Breast epithelium (tissue), 4 donors: ENCODE results near the gene C2orf76. TPM values are rescaled to one million over a fixed set of nuclear protein-coding genes. Genes with fewer than 3 reads are reported as not detected.
A peak's percentile ranks its signal among the peaks of the same experiment; 100 is the strongest.
"Not testable (repeated sequence)": the region's sequence is repeated elsewhere in the genome, so short reads cannot be mapped to it uniquely, and the experiment has no call there.

Experiments
- DNase-seq, 2 donors: peaks; one replicate each; pipeline ENCODE4 v3.0.0-alpha.2; 2019; ENCODE audit warnings: low spot score in 2 of 2
- H3K27ac ChIP-seq, 2 donors: fragments of 200-600 bp; sonication (generic) in 1 of 2; one replicate each; pipeline ENCODE4 v1.5.1; 2016 to 2019; ENCODE audit warnings: mild to moderate bottlenecking in 1 of 2
- H3K27me3 ChIP-seq, 2 donors: fragments of 200-600 bp; sonication (generic) in 1 of 2; one replicate each; pipeline versions ENCODE4 v1.5.1 to v1.6.0; 2017 to 2019; ENCODE audit warnings: control low read depth in 1 of 2, mild to moderate bottlenecking in 1 of 2
- H3K36me3 ChIP-seq: fragments of 200-600 bp; one replicate; pipeline ENCODE4 v1.5.1; 2019
- H3K4me1 ChIP-seq, 2 donors: fragments of 200-600 bp; sonication (generic); one replicate each; pipeline ENCODE4 v1.5.1; 2016 to 2019; ENCODE audit warnings: control low read depth in 1 of 2
- H3K4me3 ChIP-seq, 3 donors: fragments of 200-600 bp; sonication (generic); 1 replicate in 2 of 3; 2 replicates in 1 of 3; pipeline ENCODE4 v1.5.1; 2016 to 2019; ENCODE audit warnings: mild to moderate bottlenecking in 3 of 3, moderate library complexity in 2 of 3
- H3K9me3 ChIP-seq, 2 donors: fragments of 200-600 bp; sonication (generic) in 1 of 2; one replicate each; pipeline ENCODE4 v1.5.1; 2016 to 2019; ENCODE audit warnings: control low read depth in 1 of 2
- POLR2A ChIP-seq: fragments of 450-650 bp; IDR thresholded peaks from one replicate; pipeline ENCODE4 v1.6.1; 2016; ENCODE audit warnings: antibody characterized with exemption, mild to moderate bottlenecking, moderate library complexity
- POLR2AphosphoS5 ChIP-seq, 3 donors: sonication (generic); formaldehyde crosslinking; IDR thresholded peaks; one replicate each; pipeline ENCODE4 v1.6.1; 2017; ENCODE audit warnings: antibody characterized with exemption in 3 of 3
- intact Hi-C: fragments of 100-400 bp; cut with DNase I; formaldehyde crosslinking; loops from one replicate; pipeline ENCODE4 v1.15.1; 2023; ENCODE audit warnings: low total_unique reads
- total RNA-seq, 3 donors: library from RNA; depleted of rRNA; stranded (reverse); fragments of >200 nt; gene quantifications; one replicate each; pipeline ENCODE4 v1.1.0, GENCODE V29; 2016
- TF ChIP-seq, protein P1 (sequence below), 3 donors: fragments of 450-650 bp; IDR thresholded peaks; one replicate each; pipeline ENCODE4 v1.5.1; 2016 to 2017; ENCODE audit warnings: antibody characterized with exemption in 3 of 3, mild to moderate bottlenecking in 3 of 3, moderate library complexity in 3 of 3

C2orf76 gene
- total RNA-seq, 3 donors from 2014 or later: 12.5 to 17.0 (median 13.0) TPM

DNA sequence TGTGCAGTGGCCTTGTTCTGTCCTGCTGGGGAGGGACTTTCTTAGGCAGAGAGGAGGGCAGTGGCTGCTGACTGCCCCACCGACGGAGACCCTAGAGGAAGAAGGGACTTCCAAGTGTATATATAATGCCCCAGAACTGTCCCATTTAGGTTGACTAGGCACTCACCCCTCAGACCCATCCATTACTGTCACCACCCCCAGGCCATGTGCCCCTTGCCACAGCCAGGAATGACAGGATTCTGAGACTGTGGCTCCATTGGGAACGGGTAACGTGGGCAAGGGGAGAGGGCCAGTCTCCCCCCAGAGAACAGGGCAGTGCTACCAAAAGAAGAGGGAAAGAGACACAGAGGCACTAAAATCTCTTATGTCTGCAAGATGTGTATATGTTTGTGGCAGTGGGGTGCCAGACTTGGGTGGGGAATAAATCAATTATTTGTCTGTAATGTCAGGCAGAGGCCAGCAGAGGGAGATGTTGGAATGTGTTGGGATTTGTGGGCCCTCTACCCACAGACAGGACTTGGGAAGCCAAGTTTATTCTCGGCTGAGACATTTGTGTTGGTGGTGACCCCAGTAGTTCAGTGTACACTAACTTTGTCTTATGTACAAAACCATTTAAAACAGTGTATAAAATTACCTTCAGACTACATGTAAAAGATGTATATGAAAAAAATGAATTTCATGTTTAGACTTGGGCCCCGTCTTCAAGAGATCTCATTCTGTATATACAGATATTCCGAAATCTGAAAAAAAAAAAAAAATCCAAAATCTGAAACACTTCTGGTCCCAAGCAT lies 41.0 kb upstream of the C2orf76 start:
- intact Hi-C loops: loop anchor here (5.0 kb wide), 1 partner anchor 70 kb away; no protein-coding TSS in a partner anchor
- Histone ChIP-seq H3K9me3 (peaks cover 0 to 4% of the 10 kb centered on the region in 2 donors), H3K27ac (peak overlapping the region in 1 of 2 donors; percentile 43), H3K36me3 (no peaks in the 10 kb centered on the region), H3K4me1 (no peaks in the 10 kb centered on the region), H3K27me3 (no peaks in the 10 kb centered on the region), H3K4me3 (no peak overlapping the region)
- DNase-seq: no peak
- TF ChIP-seq, protein P1, sequence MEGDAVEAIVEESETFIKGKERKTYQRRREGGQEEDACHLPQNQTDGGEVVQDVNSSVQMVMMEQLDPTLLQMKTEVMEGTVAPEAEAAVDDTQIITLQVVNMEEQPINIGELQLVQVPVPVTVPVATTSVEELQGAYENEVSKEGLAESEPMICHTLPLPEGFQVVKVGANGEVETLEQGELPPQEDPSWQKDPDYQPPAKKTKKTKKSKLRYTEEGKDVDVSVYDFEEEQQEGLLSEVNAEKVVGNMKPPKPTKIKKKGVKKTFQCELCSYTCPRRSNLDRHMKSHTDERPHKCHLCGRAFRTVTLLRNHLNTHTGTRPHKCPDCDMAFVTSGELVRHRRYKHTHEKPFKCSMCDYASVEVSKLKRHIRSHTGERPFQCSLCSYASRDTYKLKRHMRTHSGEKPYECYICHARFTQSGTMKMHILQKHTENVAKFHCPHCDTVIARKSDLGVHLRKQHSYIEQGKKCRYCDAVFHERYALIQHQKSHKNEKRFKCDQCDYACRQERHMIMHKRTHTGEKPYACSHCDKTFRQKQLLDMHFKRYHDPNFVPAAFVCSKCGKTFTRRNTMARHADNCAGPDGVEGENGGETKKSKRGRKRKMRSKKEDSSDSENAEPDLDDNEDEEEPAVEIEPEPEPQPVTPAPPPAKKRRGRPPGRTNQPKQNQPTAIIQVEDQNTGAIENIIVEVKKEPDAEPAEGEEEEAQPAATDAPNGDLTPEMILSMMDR (IDR thresholded peaks at IDR 0.05): peak; percentile 77 to 90 (median 86)
- no peak for TF ChIP-seq POLR2AphosphoS5 (IDR thresholded peaks at IDR 0.05)
- no peak for TF ChIP-seq POLR2A

DNA sequence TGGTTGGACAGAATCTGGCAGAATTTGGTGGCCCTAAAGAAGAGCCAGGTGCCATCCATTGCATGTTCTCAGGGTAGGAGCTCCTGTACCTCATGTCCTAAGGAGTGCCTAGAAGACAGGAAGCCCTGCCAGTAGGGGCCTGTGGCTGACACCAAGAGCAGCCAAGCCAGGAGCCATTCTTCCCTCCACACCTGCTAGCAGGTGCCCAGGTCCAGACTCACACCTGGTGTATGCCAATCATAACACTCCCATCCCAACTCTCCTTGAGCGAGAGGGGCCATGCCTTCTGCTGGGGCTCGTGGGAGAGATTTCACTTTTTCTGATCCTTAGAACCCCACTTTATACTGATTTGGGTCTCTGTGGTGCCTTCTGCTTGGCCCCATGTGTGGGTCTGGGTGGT lies 38.5 kb upstream of the C2orf76 start:
- Histone ChIP-seq H3K4me1 (no peaks in the 10 kb centered on the region), H3K27me3 (no peaks in the 10 kb centered on the region), H3K36me3 (no peaks in the 10 kb centered on the region), H3K27ac (no peak overlapping the region), H3K4me3 (no peak overlapping the region), H3K9me3 (peaks cover 0 to 4% of the 10 kb centered on the region in 2 donors)
- DNase-seq: no peak
- TF ChIP-seq POLR2AphosphoS5 (IDR thresholded peaks at IDR 0.05) (no peak), POLR2A (no peak)
- TF ChIP-seq, protein P1 (IDR thresholded peaks at IDR 0.05): no peak
- intact Hi-C loops: loop anchor here (5.0 kb wide), 1 partner anchor 72 kb away; no protein-coding TSS in a partner anchor

DNA sequence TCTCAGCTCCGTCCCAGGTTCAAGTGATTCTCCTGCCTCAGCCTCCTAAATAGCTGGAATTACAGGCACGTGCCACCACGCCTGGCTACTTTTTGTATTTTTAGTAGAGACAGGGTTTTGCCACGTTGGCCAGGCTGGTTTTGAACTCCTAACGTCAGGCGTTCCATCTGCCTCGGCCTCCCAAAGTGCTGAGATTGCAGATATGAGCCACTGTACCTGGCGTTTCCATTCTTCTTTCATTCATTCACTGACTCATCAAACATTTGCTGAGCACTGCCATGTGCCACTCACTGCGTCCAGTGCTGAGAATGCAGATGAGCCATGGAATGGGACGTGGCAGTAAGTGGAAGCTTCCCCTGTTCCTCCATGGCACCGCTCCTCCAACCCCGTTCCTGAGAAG lies 37.0 kb upstream of the C2orf76 start:
- H3K27me3 ChIP-seq, H3K4me1 ChIP-seq, DNase-seq, intact Hi-C loops, H3K4me3 ChIP-seq, H3K36me3 ChIP-seq, H3K27ac ChIP-seq, H3K9me3 ChIP-seq: not testable (repeated sequence)

DNA sequence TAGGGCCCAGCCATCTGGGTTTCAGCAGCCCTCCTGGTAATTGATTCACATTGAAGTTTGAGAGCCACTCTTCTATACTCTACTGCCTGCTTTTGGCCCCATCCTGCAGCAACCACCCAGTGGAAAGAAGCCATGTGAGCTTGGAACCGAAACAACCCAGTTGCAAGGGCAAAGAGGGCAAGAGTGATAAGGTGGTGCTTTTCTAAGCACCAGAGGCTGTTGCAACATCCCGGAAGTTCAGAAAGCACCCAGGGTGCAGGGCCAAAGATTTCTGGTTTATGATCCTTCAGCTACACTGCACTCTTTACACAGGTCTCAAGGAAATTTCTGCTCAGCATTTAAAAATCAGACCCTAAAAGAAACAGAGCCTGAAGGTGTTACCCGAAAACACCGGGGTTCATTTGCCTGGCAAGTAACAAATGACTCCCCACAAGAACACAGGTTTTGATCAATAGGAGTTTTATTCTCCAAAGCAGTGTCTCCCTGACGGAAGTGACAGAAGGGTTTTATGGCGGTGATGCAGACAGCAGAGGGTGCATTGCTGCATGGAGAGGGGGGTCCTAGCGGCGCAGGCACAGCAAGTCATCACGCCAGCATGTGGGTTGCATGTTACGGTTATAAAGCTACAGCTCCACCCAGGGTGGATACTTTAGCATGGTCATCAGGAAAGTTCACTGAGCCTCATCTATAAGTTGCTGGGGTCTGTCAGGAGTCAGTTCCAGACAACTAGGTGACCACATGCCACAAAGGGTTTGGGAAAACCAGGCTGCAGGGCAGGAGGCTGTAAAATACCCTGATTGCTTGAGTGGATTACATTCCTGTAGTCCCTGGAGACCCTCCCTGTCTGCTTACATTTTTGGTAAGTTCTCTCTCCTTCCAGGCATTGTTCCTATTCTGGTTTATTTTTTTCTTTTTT lies 36.3 kb upstream of the C2orf76 start:
- TF ChIP-seq POLR2A (no peak), POLR2AphosphoS5 (IDR thresholded peaks at IDR 0.05) (no peak)
- TF ChIP-seq, protein P1 (IDR thresholded peaks at IDR 0.05): no peak
- Histone ChIP-seq H3K27ac (no peak overlapping the region), H3K27me3 (no peaks in the 10 kb centered on the region), H3K4me1 (no peaks in the 10 kb centered on the region), H3K36me3 (no peaks in the 10 kb centered on the region), H3K9me3 (peaks cover 0 to 4% of the 10 kb centered on the region in 2 donors), H3K4me3 (no peak overlapping the region)
- no peak for DNase-seq
- intact Hi-C loops: no loop called here

DNA sequence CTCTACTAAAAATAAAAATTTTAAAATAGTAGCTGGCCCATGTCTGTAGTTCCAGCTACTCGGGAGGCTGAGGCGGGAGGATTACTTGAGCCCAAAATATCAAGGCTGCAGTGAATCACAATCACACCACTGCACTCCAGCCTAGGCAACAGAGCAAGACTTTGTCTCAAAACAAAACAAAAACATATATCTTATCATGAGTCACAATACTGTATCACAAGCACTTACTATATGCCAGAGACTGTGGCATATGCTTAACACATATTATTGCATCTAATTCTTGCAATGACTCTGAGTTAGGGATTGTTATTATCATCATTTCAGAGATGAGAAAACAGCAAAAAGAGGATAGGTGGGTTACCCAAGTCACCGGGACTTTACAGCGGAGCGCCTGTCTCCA lies 35.5 kb upstream of the C2orf76 start:
- TF ChIP-seq POLR2AphosphoS5 (IDR thresholded peaks at IDR 0.05): no peak
- TF ChIP-seq, protein P1 (IDR thresholded peaks at IDR 0.05): no peak
- no peak for TF ChIP-seq POLR2A
- H3K4me1 ChIP-seq: no peaks in the 10 kb centered on the region
- no peak overlapping the region for H3K4me3 ChIP-seq
- intact Hi-C loops: no loop called here
- no peaks in the 10 kb centered on the region for H3K27me3 ChIP-seq
- peaks cover 0 to 4% of the 10 kb centered on the region in 2 donors for H3K9me3 ChIP-seq
- H3K27ac ChIP-seq: no peak overlapping the region
- no peaks in the 10 kb centered on the region for H3K36me3 ChIP-seq
- no peak for DNase-seq
